Measurements from ENCODE around the gene RFK. TPM values are rescaled to one million over a fixed set of nuclear protein-coding genes. Genes with fewer than 3 reads are reported as not detected.

The RFK gene
- total RNA-seq, 1 experiment from 2014 or later, result 35.0 TPM

DNA sequence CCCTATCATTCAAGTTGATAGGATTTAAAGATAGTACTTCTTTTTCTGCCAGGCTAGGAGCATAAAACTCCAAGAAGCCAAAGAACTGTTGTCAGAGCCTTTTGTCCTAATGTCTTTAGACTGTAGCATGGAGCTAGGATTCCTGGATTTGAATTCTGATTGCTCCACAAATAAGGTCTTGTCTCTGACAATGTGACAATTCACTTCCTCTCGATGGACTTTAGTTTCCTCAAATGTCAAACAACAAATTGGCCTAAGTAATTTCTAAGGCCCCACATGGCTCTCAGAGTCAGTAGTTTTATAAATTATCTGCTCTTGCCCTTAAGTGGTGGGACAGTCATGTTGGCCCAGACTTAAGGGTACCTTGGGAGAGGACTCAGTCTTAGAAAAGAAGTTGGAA lies 36.7 kb downstream of the RFK start:
- no peaks in the 10 kb centered on the region for H3K79me2 ChIP-seq (ENCODE audit: insufficient read depth, low read length)
- no peak overlapping the region for H3K4me3 ChIP-seq (replicated peaks in 1 of 2; ENCODE audit: low read depth in 1 of 2, low read length in 2 of 2)
- no peak overlapping the region for H3K27ac ChIP-seq (ENCODE audit: low read depth, low read length)
- no peak overlapping the region for H3K9ac ChIP-seq (ENCODE audit: low read length)
- ATAC-seq (no peak), DNase-seq (ENCODE audit: low read depth, low spot score) (no peak)
- H3K9me2 ChIP-seq (ENCODE audit: insufficient read depth), result no peaks in the 10 kb centered on the region
- H3K9me3 ChIP-seq (ENCODE audit: control insufficient read depth in 1 of 2, insufficient read depth in 1 of 2, low read depth in 1 of 2, low read length in 2 of 2), result no peaks in the 10 kb centered on the region
- no peak for TF ChIP-seq POLR2AphosphoS5 (IDR thresholded peaks at IDR 0.05; ENCODE audit: low read depth, low read length)
- no peak for TF ChIP-seq JUND (IDR thresholded peaks at IDR 0.05)
- ChIA-PET RAD21 (ENCODE audit: low non-redundant PET in 1 of 2, low total read pairs in 2 of 2, uncharacterized antibody in 2 of 2, unreplicated experiment in 2 of 2) (no interaction called here), CTCF (no interaction called here), POLR2A (no interaction called here)
- no TSS peak for BruUV-seq (replicated peaks)
- H2AFZ ChIP-seq (ENCODE audit: low read depth, low read length, poor library complexity, severe bottlenecking), result no peak overlapping the region
- H3K4me1 ChIP-seq (ENCODE audit: control insufficient read depth in 1 of 2, insufficient read depth in 2 of 2, low read length in 2 of 2), result no peaks in the 10 kb centered on the region
- no peaks in the 10 kb centered on the region for H3K36me3 ChIP-seq (ENCODE audit: control insufficient read depth in 1 of 2, insufficient read depth in 2 of 2, low read length in 2 of 2)
- H3K27me3 ChIP-seq (ENCODE audit: insufficient read depth, low read length), result no peaks in the 10 kb centered on the region
- intact Hi-C loops (cut with micrococcal nuclease), result no loop called here
- no peaks in the 10 kb centered on the region for H4K20me1 ChIP-seq (ENCODE audit: insufficient read depth)
- no peak overlapping the region for H3K4me2 ChIP-seq (ENCODE audit: low read length)

GRCh38 chr9:76355886-76356285 lies 38.3 kb downstream of the RFK start:
- POLR2A ChIA-PET, result no interaction called here
- no peak overlapping the region for H3K4me2 ChIP-seq (ENCODE audit: low read length)
- H3K36me3 ChIP-seq (ENCODE audit: control insufficient read depth in 1 of 2, insufficient read depth in 2 of 2, low read length in 2 of 2), result no peaks in the 10 kb centered on the region
- TF ChIP-seq ZNF274 (IDR thresholded peaks at IDR 0.05; ENCODE audit: low read depth, low read length), result no peak
- TF ChIP-seq CTCF (IDR thresholded peaks at IDR 0.05 in 2 of 3, conservative IDR thresholded peaks at IDR 0.05 in 1 of 3; ENCODE audit: borderline replicate concordance in 1 of 3, insufficient read depth in 1 of 3, low read depth in 2 of 3, low read length in 2 of 3), result no peak
- TF ChIP-seq SP1 (IDR thresholded peaks at IDR 0.05; ENCODE audit: low read depth), result no peak
- TF ChIP-seq, protein P1, sequence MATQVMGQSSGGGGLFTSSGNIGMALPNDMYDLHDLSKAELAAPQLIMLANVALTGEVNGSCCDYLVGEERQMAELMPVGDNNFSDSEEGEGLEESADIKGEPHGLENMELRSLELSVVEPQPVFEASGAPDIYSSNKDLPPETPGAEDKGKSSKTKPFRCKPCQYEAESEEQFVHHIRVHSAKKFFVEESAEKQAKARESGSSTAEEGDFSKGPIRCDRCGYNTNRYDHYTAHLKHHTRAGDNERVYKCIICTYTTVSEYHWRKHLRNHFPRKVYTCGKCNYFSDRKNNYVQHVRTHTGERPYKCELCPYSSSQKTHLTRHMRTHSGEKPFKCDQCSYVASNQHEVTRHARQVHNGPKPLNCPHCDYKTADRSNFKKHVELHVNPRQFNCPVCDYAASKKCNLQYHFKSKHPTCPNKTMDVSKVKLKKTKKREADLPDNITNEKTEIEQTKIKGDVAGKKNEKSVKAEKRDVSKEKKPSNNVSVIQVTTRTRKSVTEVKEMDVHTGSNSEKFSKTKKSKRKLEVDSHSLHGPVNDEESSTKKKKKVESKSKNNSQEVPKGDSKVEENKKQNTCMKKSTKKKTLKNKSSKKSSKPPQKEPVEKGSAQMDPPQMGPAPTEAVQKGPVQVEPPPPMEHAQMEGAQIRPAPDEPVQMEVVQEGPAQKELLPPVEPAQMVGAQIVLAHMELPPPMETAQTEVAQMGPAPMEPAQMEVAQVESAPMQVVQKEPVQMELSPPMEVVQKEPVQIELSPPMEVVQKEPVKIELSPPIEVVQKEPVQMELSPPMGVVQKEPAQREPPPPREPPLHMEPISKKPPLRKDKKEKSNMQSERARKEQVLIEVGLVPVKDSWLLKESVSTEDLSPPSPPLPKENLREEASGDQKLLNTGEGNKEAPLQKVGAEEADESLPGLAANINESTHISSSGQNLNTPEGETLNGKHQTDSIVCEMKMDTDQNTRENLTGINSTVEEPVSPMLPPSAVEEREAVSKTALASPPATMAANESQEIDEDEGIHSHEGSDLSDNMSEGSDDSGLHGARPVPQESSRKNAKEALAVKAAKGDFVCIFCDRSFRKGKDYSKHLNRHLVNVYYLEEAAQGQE (IDR thresholded peaks at IDR 0.05; ENCODE audit: low read depth), result no peak
- TF ChIP-seq RAD21 (IDR thresholded peaks at IDR 0.05; ENCODE audit: low read depth), result no peak
- no peak for TF ChIP-seq ZFX (IDR thresholded peaks at IDR 0.05)
- TF ChIP-seq, protein P2, sequence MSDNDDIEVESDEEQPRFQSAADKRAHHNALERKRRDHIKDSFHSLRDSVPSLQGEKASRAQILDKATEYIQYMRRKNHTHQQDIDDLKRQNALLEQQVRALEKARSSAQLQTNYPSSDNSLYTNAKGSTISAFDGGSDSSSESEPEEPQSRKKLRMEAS (IDR thresholded peaks at IDR 0.05), result no peak
- TF ChIP-seq FOSL1 (IDR thresholded peaks at IDR 0.05; ENCODE audit: low read depth), result no peak
- TF ChIP-seq CBX3 (IDR thresholded peaks at IDR 0.05; ENCODE audit: low read depth), result no peak
- TF ChIP-seq SIN3A (IDR thresholded peaks at IDR 0.05; ENCODE audit: low read depth), result no peak
- no peak for TF ChIP-seq POLR2A (IDR thresholded peaks at IDR 0.05; ENCODE audit: borderline replicate concordance, extremely low read depth, insufficient read depth, insufficient read length)
- no peak for TF ChIP-seq POLR2AphosphoS5 (IDR thresholded peaks at IDR 0.05; ENCODE audit: low read depth, low read length)
- intact Hi-C loops (cut with micrococcal nuclease), result no loop called here
- CTCF ChIA-PET, result no interaction called here
- H3K9me3 ChIP-seq (ENCODE audit: control insufficient read depth in 1 of 2, insufficient read depth in 1 of 2, low read depth in 1 of 2, low read length in 2 of 2), result no peaks in the 10 kb centered on the region
- no peak overlapping the region for H3K27ac ChIP-seq (ENCODE audit: low read depth, low read length)
- no peaks in the 10 kb centered on the region for H3K79me2 ChIP-seq (ENCODE audit: insufficient read depth, low read length)
- H3K27me3 ChIP-seq (ENCODE audit: insufficient read depth, low read length), result no peaks in the 10 kb centered on the region
- DNase-seq (ENCODE audit: low read depth, low spot score) (no peak), ATAC-seq (no peak)
- H2AFZ ChIP-seq (ENCODE audit: low read depth, low read length, poor library complexity, severe bottlenecking), result no peak overlapping the region
- no peak overlapping the region for H3K4me3 ChIP-seq (replicated peaks in 1 of 2; ENCODE audit: low read depth in 1 of 2, low read length in 2 of 2)
- H4K20me1 ChIP-seq (ENCODE audit: insufficient read depth), result no peaks in the 10 kb centered on the region
- no peak overlapping the region for H3K9ac ChIP-seq (ENCODE audit: low read length)
- H3K9me2 ChIP-seq (ENCODE audit: insufficient read depth), result no peaks in the 10 kb centered on the region
- RAD21 ChIA-PET (ENCODE audit: low non-redundant PET in 1 of 2, low total read pairs in 2 of 2, uncharacterized antibody in 2 of 2, unreplicated experiment in 2 of 2), result interaction anchor here in 1 of 2 experiments (0.6 kb wide), 1 partner anchor 12 kb away, joined by 3 read pairs; no protein-coding TSS in a partner anchor
- BruUV-seq (replicated peaks), result no TSS peak
- no peaks in the 10 kb centered on the region for H3K4me1 ChIP-seq (ENCODE audit: control insufficient read depth in 1 of 2, insufficient read depth in 2 of 2, low read length in 2 of 2)

All from HCT116 (cell line).